Fibroblast of skin of left quadriceps (primary cell): ENCODE results near the gene PI16.

ENCODE experiments used
- DNase-seq, 2 experiments: peaks; one replicate each; pipeline ENCODE4 v3.0.0-alpha.2; 2013; ENCODE audit warnings: low read depth in 2 of 2

PI16 gene

DNA sequence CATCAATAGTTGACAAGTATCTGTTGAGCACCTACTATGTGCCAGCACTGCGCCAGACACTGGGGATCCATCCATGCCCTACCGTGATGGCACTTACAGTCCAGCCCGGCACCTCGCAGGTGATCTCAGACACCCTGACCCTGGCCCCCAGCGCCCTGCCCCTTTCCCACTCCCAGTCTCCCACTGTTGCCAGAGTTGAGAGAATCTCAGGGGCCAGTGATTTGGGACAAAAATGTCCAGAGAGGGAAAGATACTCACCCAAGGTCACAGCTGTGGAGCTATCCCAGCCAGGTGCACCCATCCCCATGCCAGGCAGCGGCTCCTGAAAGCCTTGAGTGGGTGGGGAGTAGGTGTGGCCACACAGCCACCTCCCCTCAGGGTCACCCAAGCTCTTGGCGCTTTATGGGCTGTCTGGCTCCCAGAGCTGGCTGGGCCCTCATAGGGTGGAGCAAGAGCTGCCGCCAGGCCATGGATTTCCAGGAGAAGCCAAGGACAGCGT lies 3.3 kb downstream of the PI16 start:
- no peak for DNase-seq

DNA sequence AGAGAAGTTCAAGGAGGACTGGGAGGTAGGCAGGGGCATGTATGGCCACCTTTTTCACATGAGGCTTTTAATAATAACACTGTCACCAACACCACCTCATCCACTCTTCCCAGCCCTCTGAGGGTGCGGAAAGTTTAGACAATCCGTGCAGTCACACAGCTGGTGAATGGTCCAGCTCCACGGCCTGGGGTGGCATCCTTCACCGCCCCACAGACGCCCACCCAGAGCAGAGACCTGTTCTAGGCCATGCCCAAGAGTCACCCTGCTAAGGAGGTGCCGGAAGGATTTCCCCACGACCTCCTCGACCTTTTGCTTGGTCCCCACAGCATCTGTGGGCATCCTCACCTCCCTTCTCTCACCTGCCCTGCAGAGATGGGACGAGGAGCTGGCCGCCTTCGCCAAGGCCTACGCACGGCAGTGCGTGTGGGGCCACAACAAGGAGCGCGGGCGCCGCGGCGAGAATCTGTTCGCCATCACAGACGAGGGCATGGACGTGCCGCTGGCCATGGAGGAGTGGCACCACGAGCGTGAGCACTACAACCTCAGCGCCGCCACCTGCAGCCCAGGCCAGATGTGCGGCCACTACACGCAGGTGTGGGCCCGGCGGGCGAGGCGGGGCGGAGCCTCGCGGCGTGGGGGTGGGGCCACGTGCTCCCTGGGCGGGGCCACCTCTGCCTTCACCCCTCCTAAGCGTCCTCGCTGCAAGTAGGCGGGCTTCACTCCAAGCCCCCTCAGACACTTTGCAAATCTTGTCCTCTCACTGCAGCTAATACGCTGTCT lies 4.4 kb downstream of the PI16 start:
- no peak for DNase-seq

DNA sequence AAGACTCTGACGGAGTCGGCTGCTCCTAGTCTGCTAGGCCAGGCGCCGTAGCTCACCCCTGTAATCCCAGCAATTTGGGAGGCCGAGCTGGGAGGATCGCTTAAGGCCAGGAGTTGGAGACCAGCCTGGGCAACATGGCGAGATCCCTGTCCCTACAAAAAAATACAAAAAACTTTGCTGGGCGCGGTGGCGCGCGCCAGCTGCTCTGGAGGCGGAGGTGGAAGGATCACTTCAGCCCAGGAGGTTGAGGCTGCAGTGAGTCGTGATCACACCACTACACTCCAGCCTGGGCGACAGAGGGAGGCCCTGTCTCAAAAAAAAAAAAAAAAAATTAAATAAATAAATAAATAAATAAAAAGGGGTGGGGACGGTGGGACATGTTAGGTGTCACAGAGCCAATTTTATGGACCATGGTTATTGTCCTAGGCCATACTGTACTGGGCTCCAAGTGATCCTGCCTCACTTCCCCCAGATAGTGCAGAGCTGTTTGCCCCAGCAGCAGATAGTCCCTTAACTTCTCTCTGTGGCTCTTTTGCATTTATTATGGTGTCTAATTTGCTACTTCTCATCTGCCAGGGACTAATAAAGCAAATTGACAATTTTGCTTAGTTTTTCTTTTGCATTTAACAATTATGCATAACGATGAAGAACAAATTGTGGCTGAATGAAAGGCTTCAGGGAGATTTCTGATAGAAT lies 5.2 kb downstream of the PI16 start:
- DNase-seq, result no peak

DNA sequence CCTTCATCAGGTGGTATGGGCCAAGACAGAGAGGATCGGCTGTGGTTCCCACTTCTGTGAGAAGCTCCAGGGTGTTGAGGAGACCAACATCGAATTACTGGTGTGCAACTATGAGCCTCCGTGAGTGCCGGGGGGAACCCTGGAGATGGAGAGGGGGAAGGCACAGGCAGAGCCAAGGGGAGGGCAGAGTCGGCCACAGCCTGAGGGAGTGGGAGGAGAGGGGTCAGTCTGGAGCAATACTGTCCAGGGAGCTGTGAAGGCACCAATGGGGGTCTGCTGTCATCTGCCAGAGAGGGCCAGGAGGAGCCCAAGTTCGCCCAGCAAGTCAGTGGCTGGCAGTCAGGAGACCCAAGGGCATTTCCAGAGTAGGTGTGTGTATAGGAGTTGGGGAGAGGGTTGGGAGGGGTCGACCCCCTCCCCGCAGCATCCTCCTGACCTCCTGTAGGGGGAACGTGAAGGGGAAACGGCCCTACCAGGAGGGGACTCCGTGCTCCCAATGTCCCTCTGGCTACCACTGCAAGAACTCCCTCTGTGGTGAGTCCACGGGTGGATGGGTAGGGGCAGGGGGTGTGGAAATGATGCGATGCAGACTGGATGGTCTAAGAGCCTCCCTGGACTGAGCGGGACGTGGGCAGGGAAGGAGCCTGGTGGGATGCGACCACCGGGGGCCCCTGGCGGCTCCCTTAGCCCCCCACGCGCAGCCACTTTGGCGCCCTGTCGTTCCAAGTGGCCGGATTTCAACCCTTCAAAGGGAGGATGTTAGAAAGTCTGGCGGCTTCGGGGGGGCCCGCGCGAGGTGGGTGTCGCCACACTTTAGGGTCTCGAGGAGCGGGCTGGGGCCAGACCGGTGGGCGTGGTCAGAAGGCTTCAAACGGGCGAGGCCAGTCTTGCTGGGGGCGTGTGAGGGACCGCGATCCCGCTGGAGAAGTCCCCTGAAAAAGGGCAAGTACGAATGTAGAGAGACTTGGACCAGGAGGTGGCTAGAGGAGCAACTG lies 7.2 kb downstream of the PI16 start:
- no peak for DNase-seq

DNA sequence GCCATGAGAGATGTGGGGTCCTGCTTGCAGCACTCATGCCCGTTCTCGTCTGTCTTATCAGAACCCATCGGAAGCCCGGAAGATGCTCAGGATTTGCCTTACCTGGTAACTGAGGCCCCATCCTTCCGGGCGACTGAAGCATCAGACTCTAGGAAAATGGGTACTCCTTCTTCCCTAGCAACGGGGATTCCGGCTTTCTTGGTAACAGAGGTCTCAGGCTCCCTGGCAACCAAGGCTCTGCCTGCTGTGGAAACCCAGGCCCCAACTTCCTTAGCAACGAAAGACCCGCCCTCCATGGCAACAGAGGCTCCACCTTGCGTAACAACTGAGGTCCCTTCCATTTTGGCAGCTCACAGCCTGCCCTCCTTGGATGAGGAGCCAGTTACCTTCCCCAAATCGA lies 8.3 kb downstream of the PI16 start:
- no peak for DNase-seq

DNA sequence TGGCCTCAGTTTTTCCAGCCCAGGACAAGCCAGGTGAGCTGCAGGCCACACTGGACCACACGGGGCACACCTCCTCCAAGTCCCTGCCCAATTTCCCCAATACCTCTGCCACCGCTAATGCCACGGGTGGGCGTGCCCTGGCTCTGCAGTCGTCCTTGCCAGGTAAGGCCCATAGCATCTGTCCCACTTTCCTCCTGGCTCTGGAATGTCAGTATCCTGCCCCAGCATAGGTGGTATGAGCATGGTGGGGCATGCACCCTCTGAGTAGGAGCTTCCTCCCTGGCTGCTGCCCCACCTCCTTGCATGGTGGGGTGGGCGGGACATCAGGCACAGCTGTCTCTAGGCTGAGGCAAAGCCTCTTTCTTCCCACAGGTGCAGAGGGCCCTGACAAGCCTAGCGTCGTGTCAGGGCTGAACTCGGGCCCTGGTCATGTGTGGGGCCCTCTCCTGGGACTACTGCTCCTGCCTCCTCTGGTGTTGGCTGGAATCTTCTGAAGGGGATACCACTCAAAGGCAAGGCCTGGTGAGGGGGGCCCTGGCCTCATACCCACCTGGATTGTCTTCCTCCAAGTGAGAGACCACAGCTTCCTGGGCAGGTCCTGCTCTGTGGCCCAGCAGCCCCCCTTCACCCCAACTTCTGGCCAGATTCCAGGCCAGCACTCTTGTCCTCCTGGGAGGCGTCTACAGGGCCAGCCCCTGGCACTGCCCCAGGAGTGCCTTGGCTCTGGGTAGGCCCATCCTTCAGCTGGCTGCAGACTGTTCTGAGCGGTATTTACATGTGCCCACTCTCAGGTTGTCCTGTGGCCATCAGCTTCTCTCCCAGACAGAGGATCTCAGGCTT lies 9.1 kb downstream of the PI16 start:
- DNase-seq, result no peak

DNA sequence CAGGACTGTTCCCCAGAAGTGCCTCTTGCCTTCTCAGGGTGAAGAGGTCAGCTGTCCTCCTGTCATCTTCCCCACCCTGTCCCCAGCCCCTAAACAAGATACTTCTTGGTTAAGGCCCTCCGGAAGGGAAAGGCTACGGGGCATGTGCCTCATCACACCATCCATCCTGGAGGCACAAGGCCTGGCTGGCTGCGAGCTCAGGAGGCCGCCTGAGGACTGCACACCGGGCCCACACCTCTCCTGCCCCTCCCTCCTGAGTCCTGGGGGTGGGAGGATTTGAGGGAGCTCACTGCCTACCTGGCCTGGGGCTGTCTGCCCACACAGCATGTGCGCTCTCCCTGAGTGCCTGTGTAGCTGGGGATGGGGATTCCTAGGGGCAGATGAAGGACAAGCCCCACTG lies 9.8 kb downstream of the PI16 start:
- no peak for DNase-seq

DNA sequence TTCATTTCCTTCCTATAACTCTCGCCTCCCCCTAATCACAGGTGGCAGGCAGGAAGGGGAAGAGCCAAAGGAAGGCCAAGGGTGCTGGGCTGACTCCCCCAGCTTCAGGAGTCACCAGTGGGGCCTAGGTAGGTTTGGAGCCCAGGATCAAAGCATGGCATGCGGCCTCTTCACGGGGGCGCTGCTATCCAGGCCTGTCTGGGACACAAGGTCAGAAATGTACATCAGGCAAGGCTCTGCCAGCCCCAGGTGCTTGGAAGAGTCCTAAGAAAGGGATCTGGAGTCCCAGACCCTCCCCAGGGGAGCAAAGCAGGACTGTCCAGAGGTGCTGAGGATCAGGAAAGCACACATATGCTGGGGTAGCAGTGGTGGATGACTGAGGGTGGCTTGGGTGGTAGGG lies 10.4 kb downstream of the PI16 start:
- DNase-seq, result no peak

DNA sequence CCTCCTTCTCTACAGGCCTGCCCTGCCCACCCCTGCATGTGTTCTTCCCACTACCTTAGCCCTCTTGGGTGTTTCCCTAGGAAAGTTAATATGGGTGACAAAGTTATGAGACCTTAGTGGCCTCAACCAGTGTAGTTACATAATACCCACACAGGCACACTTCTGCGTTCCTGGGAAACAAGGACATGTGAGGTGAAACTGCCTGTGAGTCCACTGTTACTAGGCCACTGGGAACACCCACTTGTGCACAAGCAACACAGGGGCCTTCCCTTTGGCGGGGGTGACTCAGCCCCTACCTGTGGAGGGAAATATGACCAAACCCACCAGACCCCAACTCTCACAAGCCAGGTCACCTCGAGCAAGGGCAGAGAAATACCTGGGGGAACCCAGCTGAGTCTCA lies 12.8 kb downstream of the PI16 start:
- no peak for DNase-seq

DNA sequence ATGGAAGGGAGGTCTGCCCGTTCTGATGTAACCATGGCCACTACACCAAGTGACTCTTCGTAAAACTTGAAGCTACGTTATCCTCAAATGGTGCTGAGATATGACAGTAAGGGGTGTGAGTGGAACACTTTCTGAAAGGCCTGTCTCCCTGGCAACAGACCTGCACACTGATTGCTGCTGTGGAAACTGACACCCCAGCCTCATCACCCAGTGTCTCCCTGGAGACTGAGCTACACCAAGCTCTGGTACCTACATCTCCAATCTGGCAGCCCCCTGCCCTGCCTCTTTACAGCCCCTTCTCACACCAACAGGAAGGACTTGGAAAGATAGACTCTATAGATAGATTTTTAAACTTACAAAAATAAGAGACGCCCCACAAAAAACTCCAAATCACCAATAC lies 13.2 kb downstream of the PI16 start:
- DNase-seq, result no peak

DNA sequence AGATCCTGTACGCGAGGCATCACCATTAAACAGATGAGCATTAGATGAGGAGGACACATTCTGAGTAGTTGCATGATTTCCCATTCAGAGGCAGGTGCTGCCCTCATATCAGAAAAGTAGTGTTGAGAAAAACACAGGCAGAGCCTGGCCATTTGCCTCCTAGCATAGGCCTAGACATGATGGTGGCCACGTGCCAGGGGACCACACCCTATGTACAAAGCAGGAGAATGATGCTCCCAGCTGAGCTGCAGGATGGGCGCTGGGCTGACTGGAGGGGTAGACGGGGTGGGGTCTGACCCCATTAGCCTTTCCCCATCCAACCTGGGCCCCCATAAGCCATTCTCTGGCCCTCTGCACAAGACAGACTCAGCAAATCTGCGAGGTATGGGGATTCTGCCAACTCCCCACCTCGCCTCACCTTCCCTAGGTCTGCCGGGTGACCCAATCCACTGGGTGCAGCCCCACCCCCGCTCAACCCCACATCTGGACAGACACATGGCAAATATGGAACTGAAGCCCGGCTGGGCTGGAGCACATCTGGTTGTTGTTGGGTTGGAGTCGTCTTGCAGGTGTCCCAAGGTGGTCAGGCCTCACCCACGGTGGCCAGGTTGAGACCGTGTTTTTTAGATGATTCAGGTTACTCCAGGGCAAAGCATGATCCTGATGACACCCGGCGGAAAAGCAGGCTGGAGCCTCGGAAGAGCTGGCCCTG lies 13.9 kb downstream of the PI16 start:
- no peak for DNase-seq

DNA sequence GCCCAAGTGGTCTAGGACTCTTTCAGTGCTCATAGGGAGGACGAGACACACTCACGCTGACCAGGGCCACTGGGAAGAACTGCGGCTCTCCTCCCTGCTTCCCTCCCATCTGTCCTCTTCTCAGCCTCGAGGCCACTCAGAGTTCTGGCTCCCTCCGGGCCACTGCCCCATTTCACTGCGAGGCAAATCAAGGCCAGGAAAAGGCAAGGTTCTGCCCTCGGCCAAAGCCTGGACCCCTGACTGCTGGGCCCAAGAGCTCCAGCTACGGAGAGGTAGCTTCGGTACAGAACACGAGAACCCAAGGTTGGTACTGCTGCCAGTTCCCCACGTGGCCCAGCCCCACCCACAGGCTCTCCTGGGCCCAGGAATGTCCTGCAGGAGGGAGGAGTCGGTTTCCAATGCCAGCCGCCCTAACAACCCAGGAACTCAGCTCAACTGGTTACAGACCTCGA lies 14.7 kb downstream of the PI16 start:
- DNase-seq, result no peak

DNA sequence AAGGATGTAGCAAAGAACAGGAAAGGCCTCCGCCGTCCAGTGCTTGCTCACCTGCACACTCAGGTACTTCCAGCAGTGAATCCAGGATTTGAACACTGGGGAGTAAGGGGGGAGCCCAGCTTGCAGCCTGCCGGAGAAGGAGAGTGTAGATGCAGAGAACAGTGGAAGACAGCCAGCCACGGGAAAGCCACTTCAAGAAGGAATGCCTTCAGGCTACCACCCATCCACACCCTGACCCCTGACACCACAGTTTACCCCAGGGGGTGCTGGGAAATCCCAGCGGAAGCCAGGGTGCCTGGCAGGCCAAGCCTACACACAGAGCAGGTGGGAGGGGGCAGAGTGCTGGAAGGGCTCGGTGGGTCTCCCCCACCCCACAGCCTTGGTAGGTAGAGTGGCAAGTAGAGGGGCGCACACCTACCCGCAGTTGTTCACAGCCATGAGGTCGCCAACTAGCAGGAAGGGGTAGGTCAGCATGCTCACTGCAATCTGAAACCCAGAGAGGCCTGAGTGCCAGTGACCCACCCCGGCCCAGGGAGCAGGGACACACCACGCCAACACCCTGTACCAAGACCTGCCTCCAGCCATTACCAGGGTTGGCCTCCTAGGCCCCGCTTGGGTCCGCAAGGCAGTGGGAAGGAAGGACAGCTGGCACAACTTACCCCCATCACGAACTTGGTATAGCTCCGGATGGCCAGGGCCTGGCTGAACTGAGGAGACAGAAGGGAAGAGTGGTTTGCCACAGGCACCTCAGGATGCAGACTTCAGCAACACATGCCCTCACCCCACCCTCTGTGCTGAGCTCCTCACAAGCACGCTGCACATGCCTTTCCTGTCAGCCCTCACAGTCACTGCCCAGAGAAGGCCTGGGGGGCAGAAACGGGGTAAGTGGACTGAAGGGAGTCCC lies 15.7 kb downstream of the PI16 start:
- no peak for DNase-seq

DNA sequence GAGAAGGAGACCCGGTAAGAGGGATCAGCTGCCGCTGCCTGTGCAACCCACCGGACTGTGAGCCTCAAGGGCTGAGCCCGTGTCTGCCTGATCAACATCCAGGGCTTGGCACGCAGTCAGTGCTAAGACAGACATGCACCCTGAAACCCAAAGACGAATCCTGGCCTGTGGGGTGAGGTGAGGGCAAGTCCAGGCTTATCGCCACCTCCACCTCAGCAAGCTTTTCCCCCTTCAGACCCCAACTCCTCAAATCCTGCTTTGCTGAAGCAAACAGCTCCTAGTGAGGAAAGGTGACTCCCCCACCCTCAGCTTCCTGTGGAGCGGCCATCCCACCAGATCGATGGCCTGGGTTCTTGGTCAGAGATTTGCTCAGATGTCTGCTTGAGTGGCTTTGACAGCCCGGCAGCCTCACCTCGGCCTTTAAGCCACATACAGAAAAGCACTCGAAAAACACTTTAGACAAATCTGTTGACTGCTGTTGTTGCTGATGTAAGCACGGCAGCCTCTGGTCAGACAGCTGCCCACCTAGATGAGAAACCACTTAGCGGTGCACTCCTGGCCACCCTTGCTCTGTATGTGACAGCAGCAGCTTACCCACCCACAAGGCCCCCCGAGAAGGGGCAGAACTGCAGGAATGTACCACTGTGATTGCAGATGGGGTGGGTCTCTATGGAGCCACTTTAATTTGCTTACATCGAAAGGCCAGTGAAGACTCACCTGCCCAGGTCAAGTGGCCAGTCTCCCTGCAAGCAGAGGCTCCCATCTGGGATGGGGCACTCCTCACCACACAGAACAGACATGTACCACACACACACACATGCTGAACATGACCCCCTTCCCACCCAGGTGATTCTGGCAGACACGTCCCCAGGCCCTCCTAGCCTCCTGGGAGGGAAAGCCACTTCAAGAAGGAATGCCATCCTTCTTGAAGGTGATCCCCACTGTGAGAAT lies 16.6 kb downstream of the PI16 start:
- DNase-seq, result no peak

DNA sequence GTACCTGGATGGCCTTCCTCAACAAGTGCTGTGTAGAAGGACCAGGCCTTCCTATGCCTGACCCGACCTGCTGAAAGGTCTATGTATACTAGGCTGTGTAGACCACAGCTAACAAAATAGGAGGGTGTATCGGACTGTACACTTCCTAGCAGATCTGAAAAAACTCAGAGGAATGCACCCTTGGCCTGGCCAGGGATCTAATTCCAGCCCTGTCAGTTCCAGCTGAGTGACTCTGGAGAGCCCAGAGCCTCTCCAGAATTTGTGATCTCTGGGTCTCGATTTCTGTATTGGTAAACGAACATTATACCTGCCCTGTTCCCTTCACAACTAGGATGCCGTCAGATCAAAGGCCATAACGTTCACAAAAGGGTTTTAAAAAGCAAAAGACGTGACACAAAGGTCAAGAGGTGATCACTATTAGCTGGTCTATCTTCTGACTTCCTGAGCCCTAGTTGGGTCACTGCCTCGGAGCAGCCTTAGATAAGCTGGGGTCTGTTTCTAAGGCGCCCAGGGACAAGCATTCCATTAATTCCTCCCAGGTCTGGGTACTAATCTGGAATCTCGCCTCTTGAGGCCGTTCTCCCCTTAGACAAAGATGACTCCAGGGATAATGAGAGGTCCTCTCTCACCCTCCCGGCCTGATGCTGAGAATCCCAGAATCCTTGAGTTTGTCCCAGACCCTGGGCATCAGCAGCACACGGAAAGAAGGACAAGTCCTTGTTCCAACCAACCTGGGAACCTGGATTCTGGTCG lies 17.6 kb downstream of the PI16 start:
- DNase-seq, result no peak

DNA sequence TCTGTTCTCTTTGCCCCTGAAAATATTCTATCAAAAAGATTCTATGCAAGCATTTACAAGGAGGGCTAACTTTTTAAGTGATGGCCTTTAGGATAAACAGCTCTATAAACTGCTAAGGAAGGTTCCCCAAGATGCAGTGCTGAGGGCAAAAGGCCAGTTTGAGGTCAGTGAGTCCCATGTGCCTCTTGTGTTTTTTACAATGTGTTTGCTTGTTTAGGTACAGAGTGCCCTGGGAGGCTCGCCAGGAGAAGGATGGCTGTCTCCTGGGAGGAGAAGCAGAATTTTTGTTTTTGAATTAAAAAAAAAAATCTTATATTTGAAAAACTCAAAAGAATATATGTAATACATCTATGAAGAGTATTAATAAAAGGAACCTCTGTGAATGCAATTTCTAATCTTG lies 18.7 kb downstream of the PI16 start:
- DNase-seq, result no peak

DNA sequence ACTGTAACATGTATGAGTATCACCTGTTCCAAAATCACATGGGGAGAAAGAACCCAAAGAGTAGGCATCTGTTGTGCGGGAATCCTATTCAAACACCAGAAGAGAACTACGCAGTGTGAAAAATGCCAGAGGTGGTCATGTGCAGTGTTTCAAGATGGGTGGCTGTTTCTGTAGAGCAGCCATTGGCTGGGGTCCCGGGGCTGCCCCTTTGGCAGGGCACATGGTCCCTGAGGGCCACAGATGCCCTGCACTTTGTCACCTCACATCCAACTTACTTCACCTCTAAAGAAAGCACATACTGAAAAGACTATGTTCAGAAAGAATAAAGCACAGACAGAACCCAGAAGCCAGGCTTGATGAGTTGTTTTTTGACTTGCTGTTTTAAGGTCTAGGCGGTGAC lies 19.1 kb downstream of the PI16 start:
- no peak for DNase-seq
